Left colon (tissue), 2 donors: ENCODE measurements around the gene APOL5. TPM values are rescaled to one million over a fixed set of nuclear protein-coding genes. Genes with fewer than 3 reads are reported as not detected.
"Not testable (repeated sequence)": the region's sequence is repeated elsewhere in the genome, so short reads cannot be mapped to it uniquely, and the experiment has no call there.

ENCODE experiments used
- ATAC-seq: fragments of 200-7000 bp; cut with Tn5 transposase; one replicate; pipeline ENCODE4 v1.9.1; 2020; ENCODE audit warnings: mild to moderate bottlenecking, moderate library complexity
- DNase-seq, 2 donors: peaks; one replicate each; pipeline ENCODE4 v3.0.0-alpha.2; 2020
- intact Hi-C, 2 donors: fragments of 100-400 bp; cut with DNase I in 1 of 2; cut with micrococcal nuclease in 1 of 2; formaldehyde crosslinking; loops; one replicate each; pipeline versions ENCODE4 v1.11.2 to v1.14.0; 2022; cut with DNase I, micrococcal nuclease
- long read RNA-seq: library from polyadenylated mRNA; unstranded; transcript quantifications from one replicate; pipeline ENCODE4 v2.0.0, GENCODE V29; 2021
- total RNA-seq, 2 donors: library from RNA; stranded (reverse); fragmentation: NEBNext Ultra II Directional; extraction: Animal tissue kit (Norgen Biotek cat#: 25700); gene quantifications; one replicate each; pipeline ENCODE4 v1.2.1, GENCODE V29; 2021
- donor health status: DM: no; HTN: no; CAD: no.
- donor health status: DM: yes; HTN: yes; CAD: no.

Gene APOL5
- total RNA-seq = not detected
- long read RNA-seq = 0 reads

GRCh38 chr22:35717572-35717971 is at the start of gene APOL5:
Gene APOL5 (plus strand): TSS chr22:35717872. CDS start chr22:35717872, 0 bp downstream.
- intact Hi-C loops = no loop called here
- no peak for DNase-seq
- no peak for ATAC-seq

- intact Hi-C loops = no loop called here
- DNase-seq (no peak), ATAC-seq (no peak)
Measured at GRCh38 chr22:35674335-35674734, 43.3 kb upstream of the APOL5 start.

- DNase-seq, ATAC-seq, intact Hi-C loops: not testable (repeated sequence)
Measured at GRCh38 chr22:35676065-35676464, 41.6 kb upstream of the APOL5 start.

- ATAC-seq (no peak), DNase-seq (no peak)
- intact Hi-C loops = no loop called here
Measured at GRCh38 chr22:35677460-35678187, 40.0 kb upstream of the APOL5 start.

- intact Hi-C loops = no loop called here
- ATAC-seq (no peak), DNase-seq (no peak)
Measured at GRCh38 chr22:35678836-35679235, 38.8 kb upstream of the APOL5 start.

GRCh38 chr22:35679492-35679891 is 38.2 kb upstream of the APOL5 start:
- ATAC-seq, intact Hi-C loops, DNase-seq: not testable (repeated sequence)

- no peak for ATAC-seq
- intact Hi-C loops = no loop called here
Measured at GRCh38 chr22:35681454-35682052, 36.1 kb upstream of the APOL5 start.

GRCh38 chr22:35683560-35683959 is 34.1 kb upstream of the APOL5 start:
- no peak for ATAC-seq
- DNase-seq = no peak
- intact Hi-C loops = no loop called here

More at GRCh38 chr22:35681454-35682052, 36.1 kb upstream of the APOL5 start:
- DNase-seq = no peak

- ATAC-seq = peak; percentile 30
- no peak for DNase-seq
- intact Hi-C loops = no loop called here
Measured at GRCh38 chr22:35684270-35684700, 33.4 kb upstream of the APOL5 start.

- no peak for ATAC-seq
- intact Hi-C loops = no loop called here
- no peak for DNase-seq
Measured at GRCh38 chr22:35684732-35685131, 32.9 kb upstream of the APOL5 start.

GRCh38 chr22:35685731-35686130 is 31.9 kb upstream of the APOL5 start:
- DNase-seq = no peak
- no peak for ATAC-seq
- intact Hi-C loops = no loop called here

- no peak for ATAC-seq
- no peak for DNase-seq
- intact Hi-C loops = no loop called here
Measured at GRCh38 chr22:35686298-35686697, 31.4 kb upstream of the APOL5 start.

GRCh38 chr22:35687461-35687860 is 30.2 kb upstream of the APOL5 start:
- ATAC-seq (no peak), DNase-seq (no peak)
- intact Hi-C loops = no loop called here

- intact Hi-C loops = no loop called here
- DNase-seq (no peak), ATAC-seq (no peak)
Measured at GRCh38 chr22:35688913-35689675, 28.6 kb upstream of the APOL5 start.

- ATAC-seq = no peak
- intact Hi-C loops = no loop called here
- no peak for DNase-seq
Measured at GRCh38 chr22:35690001-35690400, 27.7 kb upstream of the APOL5 start.

GRCh38 chr22:35695202-35695601 is 22.5 kb upstream of the APOL5 start:
- DNase-seq = no peak
- intact Hi-C loops = no loop called here
- no peak for ATAC-seq

GRCh38 chr22:35697142-35697541 is 20.5 kb upstream of the APOL5 start:
- DNase-seq (no peak), ATAC-seq (no peak)
- intact Hi-C loops = no loop called here

- ATAC-seq, DNase-seq, intact Hi-C loops: not testable (repeated sequence)
Measured at GRCh38 chr22:35699852-35700251, 17.8 kb upstream of the APOL5 start.

- no peak for DNase-seq
- ATAC-seq = peak; percentile 70
- intact Hi-C loops = no loop called here
Measured at GRCh38 chr22:35703861-35704584, 13.6 kb upstream of the APOL5 start.
